Breast epithelium (tissue), 3 donors: ENCODE results near the gene STIP1.
"Not testable (repeated sequence)": the region's sequence is repeated elsewhere in the genome, so short reads cannot be mapped to it uniquely, and the experiment has no call there.

Experiments used
- POLR2A ChIP-seq: fragments of 450-650 bp; IDR thresholded peaks from one replicate; pipeline ENCODE4 v1.6.1; 2016; ENCODE audit warnings: antibody characterized with exemption, mild to moderate bottlenecking, moderate library complexity
- POLR2AphosphoS5 ChIP-seq, 3 donors: sonication (generic); formaldehyde crosslinking; IDR thresholded peaks; one replicate each; pipeline ENCODE4 v1.6.1; 2017; ENCODE audit warnings: antibody characterized with exemption in 3 of 3
- TF ChIP-seq, protein P1 (sequence below), 3 donors: fragments of 450-650 bp; IDR thresholded peaks; one replicate each; pipeline ENCODE4 v1.5.1; 2016 to 2017; ENCODE audit warnings: antibody characterized with exemption in 3 of 3, mild to moderate bottlenecking in 3 of 3, moderate library complexity in 3 of 3

DNA sequence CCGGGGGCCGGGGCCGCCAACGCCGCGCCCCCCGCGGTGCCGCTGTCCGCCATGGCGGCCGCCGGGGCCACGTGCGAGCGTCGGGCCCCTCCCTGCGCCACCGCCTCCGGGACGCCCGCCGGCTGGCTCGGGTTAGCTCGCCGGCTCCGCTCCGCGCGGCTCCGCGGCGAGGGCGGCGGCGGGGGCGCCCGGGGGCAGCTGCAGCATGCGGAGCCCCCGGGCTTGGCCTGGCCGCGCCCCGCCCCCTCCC, 60.6 kb downstream of the STIP1 start:
- TF ChIP-seq POLR2A; POLR2AphosphoS5 (IDR thresholded peaks at IDR 0.05): not testable (repeated sequence)
- TF ChIP-seq, protein P1, sequence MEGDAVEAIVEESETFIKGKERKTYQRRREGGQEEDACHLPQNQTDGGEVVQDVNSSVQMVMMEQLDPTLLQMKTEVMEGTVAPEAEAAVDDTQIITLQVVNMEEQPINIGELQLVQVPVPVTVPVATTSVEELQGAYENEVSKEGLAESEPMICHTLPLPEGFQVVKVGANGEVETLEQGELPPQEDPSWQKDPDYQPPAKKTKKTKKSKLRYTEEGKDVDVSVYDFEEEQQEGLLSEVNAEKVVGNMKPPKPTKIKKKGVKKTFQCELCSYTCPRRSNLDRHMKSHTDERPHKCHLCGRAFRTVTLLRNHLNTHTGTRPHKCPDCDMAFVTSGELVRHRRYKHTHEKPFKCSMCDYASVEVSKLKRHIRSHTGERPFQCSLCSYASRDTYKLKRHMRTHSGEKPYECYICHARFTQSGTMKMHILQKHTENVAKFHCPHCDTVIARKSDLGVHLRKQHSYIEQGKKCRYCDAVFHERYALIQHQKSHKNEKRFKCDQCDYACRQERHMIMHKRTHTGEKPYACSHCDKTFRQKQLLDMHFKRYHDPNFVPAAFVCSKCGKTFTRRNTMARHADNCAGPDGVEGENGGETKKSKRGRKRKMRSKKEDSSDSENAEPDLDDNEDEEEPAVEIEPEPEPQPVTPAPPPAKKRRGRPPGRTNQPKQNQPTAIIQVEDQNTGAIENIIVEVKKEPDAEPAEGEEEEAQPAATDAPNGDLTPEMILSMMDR (IDR thresholded peaks at IDR 0.05), result not testable (repeated sequence)
